Heart left ventricle (tissue), 16 donors: ENCODE results near the gene OTUD1. TPM values are rescaled to one million over a fixed set of nuclear protein-coding genes. Genes with fewer than 3 reads are reported as not detected.

ENCODE experiments used
- ATAC-seq, 4 donors: fragments of 200-7000 bp; cut with Tn5 transposase; one replicate each; pipeline ENCODE4 v1.9.1; 2020 to 2022; ENCODE audit warnings: moderate library complexity in 4 of 4, mild to moderate bottlenecking in 3 of 4, moderate number of reproducible peaks in 1 of 4
- DNase-seq, 5 donors: peaks; one replicate each; pipeline ENCODE4 v3.0.0-alpha.2; 2020
- H3K27ac ChIP-seq, 12 donors: fragments of 200-600 bp; sonication (generic) in 4 of 12; one replicate each; pipeline versions ENCODE4 v1.5.0 to v1.8.0; 2016 to 2022; ENCODE audit warnings: mild to moderate bottlenecking in 2 of 12
- H3K27me3 ChIP-seq, 9 donors: fragments of 200-600 bp; sonication (generic) in 2 of 9; one replicate each; pipeline versions ENCODE4 v1.5.1 to v1.8.0; 2016 to 2022; ENCODE audit warnings: mild to moderate bottlenecking in 3 of 9
- H3K36me3 ChIP-seq, 9 donors: fragments of 200-600 bp; sonication (generic) in 2 of 9; one replicate each; pipeline versions ENCODE4 v1.5.0 to v1.8.0; 2018 to 2022; ENCODE audit warnings: mild to moderate bottlenecking in 2 of 9
- H3K4me1 ChIP-seq, 12 donors: fragments of 200-600 bp; sonication (generic) in 4 of 12; one replicate each; pipeline versions ENCODE4 v1.5.0 to v1.8.0; 2016 to 2022; ENCODE audit warnings: mild to moderate bottlenecking in 3 of 12
- H3K4me3 ChIP-seq, 12 donors: fragments of 200-600 bp; sonication (generic) in 4 of 12; one replicate each; pipeline versions ENCODE4 v1.5.0 to v1.8.0; 2017 to 2022; ENCODE audit warnings: mild to moderate bottlenecking in 9 of 12, moderate library complexity in 4 of 12
- H3K9me3 ChIP-seq, 12 donors: fragments of 200-600 bp; sonication (generic) in 4 of 12; one replicate each; pipeline versions ENCODE4 v1.5.0 to v1.8.0; 2016 to 2022; ENCODE audit warnings: mild to moderate bottlenecking in 1 of 12
- CTCF ChIP-seq, 12 donors: fragments of 200-600 bp; sonication (generic) in 4 of 12; IDR thresholded peaks; one replicate each; pipeline versions ENCODE4 v1.5.0 to v1.8.0; 2018 to 2022; ENCODE audit warnings: antibody characterized with exemption in 12 of 12, mild to moderate bottlenecking in 5 of 12
- POLR2A ChIP-seq, 2 donors: fragments of 450-650 bp; IDR thresholded peaks; one replicate each; pipeline ENCODE4 v1.6.1; 2017; ENCODE audit warnings: antibody characterized with exemption in 2 of 2, mild to moderate bottlenecking in 2 of 2, moderate library complexity in 2 of 2
- WGBS, 4 donors: extraction: QIAGEN DNeasy Blood & Tissue Kit in 2 of 4; methylation state at CpG; one replicate each; pipeline versions ENCODE4 v1.1.5 to v1.1.7; 2013 to 2018; 5-methylcytosine and 5-hydroxymethylcytosine counted together
- intact Hi-C, 10 donors: fragments of 100-400 bp; cut with DNase I; formaldehyde crosslinking; loops; one replicate each; pipeline versions ENCODE4 v1.11.1 to v1.14.2; 2022
- microRNA counts, 2 donors: library from miRNA; unstranded; fragments of <30 nt; microRNA quantifications; one replicate each; lab custom pipeline; 2016
- microRNA-seq, 4 donors: library from miRNA; unstranded; fragments of <30 nt; microRNA quantifications; one replicate each; pipeline versions ENCODE4 to v1.2.0, GENCODE V29; 2017 to 2020
- polyA plus RNA-seq, 2 donors: library from polyadenylated mRNA; stranded (reverse); fragments of 200-250 nt; gene quantifications; one replicate each; pipeline ENCODE4 v1.2.3, GENCODE V29; 2013
- total RNA-seq, 9 donors: library from RNA; depleted of rRNA in 2 of 9; stranded (reverse); fragments of >200 nt in 2 of 9; fragmentation: NEBNext Ultra II Directional in 3 of 9; extraction: Animal tissue kit (Norgen Biotek cat#: 25700) in 3 of 9; gene quantifications; one replicate each; pipeline versions ENCODE4 v1.1.0 to v1.2.4, GENCODE V29; 2016 to 2023
- donor health status: ischemic (EF 13 %, LVEDD 7.1; RV severe dilation, severe dysfunction).
- donor health status: healthy with polysubstance abuse.
- donor health status: DM: no; HTN: yes; CAD: no.
- donor health status: DM: no; HTN: no; CAD: no.
- donor health status: ischemic (EF 25% LVEDD 6.9; RV normal size, moderate dysfunction).
- donor health status: ischemic (EF 25% LVEDD 5.7; RV mildly dilated, moderate dysfunction).
- donor health status: healthy.
- donor health status: DM: yes; HTN: yes; CAD: no.
- donor health status: ischemic (EF 35%, LVEDD 5.7; RV mildly dilated, moderate dysfunction).
- donor health status: nonischemic (EF 11% LVEDD 7.7; RV severe dilation, severe dysfunction).
- donor health status: DM: yes; HTN: yes; CAD: no.
- donor health status: PGD.
- donor health status: ischemic (EF 29% LVEDD 5.4; RV normal size, mild dysfunction).
- donor health status: nonischemic (EF 23%, LVEDD 6.1; RV moderate dilation, normal function).

The OTUD1 gene
- total and polyA plus RNA-seq, 11 donors, result 8.7 to 60.9 (median 19.7) TPM

- Histone ChIP-seq H3K36me3 (no peaks in the 10 kb centered on the region), H3K27me3 (no peaks in the 10 kb centered on the region), H3K4me1 (no peaks in the 10 kb centered on the region), H3K4me3 (no peak overlapping the region), H3K9me3 (peaks cover 0 to 6% (median 0%) of the 10 kb centered on the region in 12 donors), H3K27ac (no peak overlapping the region)
- intact Hi-C loops, result no loop called here
- TF ChIP-seq POLR2A (IDR thresholded peaks at IDR 0.05), result no peak
- no peak for TF ChIP-seq CTCF (IDR thresholded peaks at IDR 0.05)
- DNase-seq, result no peak
- WGBS, 4 donors, result 91 to 94% (median 93%) methylated on average over 3 of the region's 3 CpGs
- no peak for ATAC-seq
Observed at GRCh38 chr10:23490115-23490514, 51.2 kb downstream of the OTUD1 start.

MicroRNAs within 50 kb of the gene (microRNA counts, 767-probe panel; counts per million panel counts)
- 0 to 71.6 counts per million in 2 donors for microRNA hsa-miR-1254 (lab: Ali Mortazavi, UCI)

Small RNAs within 50 kb of the gene (microRNA-seq; reads per million reads assigned to microRNA genes)
- 0 reads per million in 4 donors for gene MIR1254-2

Other genes starting within 250 kb of the OTUD1 start
- not detected for gene PTF1A, start 246.8 kb upstream of the OTUD1 start, total RNA-seq
- not detected for gene PTF1A, start 246.8 kb upstream of the OTUD1 start, polyA plus RNA-seq
- gene C10orf67, start 94.3 kb upstream of the OTUD1 start, total RNA-seq, result under 1 TPM; 0.12 to 0.75 (median 0.43) TPM
- gene C10orf67, start 94.3 kb upstream of the OTUD1 start, polyA plus RNA-seq, result under 1 TPM; 0.27 to 1.00 TPM